GM21390 (cell line): ENCODE results near the gene OSBPL5.
A peak's percentile ranks its signal among the peaks of the same experiment; 100 is the strongest.

Source experiments
- ATAC-seq: cut with Tn5 transposase; IDR thresholded peaks from one replicate; pipeline ENCODE4 v1.9.1; 2021; ENCODE audit not compliant: unreplicated experiment

Gene OSBPL5

GRCh38 chr11:3060436-3061025, 104.6 kb downstream of the OSBPL5 start:
- no peak for ATAC-seq

GRCh38 chr11:3058753-3059664, 106.1 kb downstream of the OSBPL5 start:
- no peak for ATAC-seq

GRCh38 chr11:3057069-3057963, 107.8 kb downstream of the OSBPL5 start, which contains the start of gene CARS1:
CARS1 (minus strand) TSS chr11:3057423; CDS start chr11:3057367, 56 bp downstream.
- peak; percentile 97 for ATAC-seq

GRCh38 chr11:3056296-3057068, 108.6 kb downstream of the OSBPL5 start:
- no peak for ATAC-seq

GRCh38 chr11:3055891-3056290, 109.2 kb downstream of the OSBPL5 start:
- ATAC-seq = no peak

GRCh38 chr11:3052567-3052966, 112.5 kb downstream of the OSBPL5 start:
- no peak for ATAC-seq

GRCh38 chr11:3052109-3052479, 113.0 kb downstream of the OSBPL5 start:
- ATAC-seq = no peak

- no peak for ATAC-seq
These were observed 113.7 kb downstream of the OSBPL5 start for GRCh38 chr11:3051196-3052108.

GRCh38 chr11:3050386-3051195, 114.5 kb downstream of the OSBPL5 start:
- no peak for ATAC-seq

GRCh38 chr11:3049430-3050243, 115.5 kb downstream of the OSBPL5 start:
- ATAC-seq = peak; percentile 94

GRCh38 chr11:3047637-3048036, 117.5 kb downstream of the OSBPL5 start:
- no peak for ATAC-seq

- ATAC-seq = no peak
These were observed 118.5 kb downstream of the OSBPL5 start for GRCh38 chr11:3046641-3047040.

- no peak for ATAC-seq
These were observed 118.9 kb downstream of the OSBPL5 start for GRCh38 chr11:3046190-3046589.

- ATAC-seq = no peak
These were observed 120.2 kb downstream of the OSBPL5 start for GRCh38 chr11:3044915-3045314.

GRCh38 chr11:3044004-3044403, 121.1 kb downstream of the OSBPL5 start:
- no peak for ATAC-seq

- ATAC-seq = no peak
These were observed 121.7 kb downstream of the OSBPL5 start for GRCh38 chr11:3043315-3043871.

- no peak for ATAC-seq
These were observed 122.4 kb downstream of the OSBPL5 start for GRCh38 chr11:3042496-3043314.
